Measurements from ENCODE around the gene PDGFD. TPM values are rescaled to one million over a fixed set of nuclear protein-coding genes. Genes with fewer than 3 reads are reported as not detected.

PDGFD gene
- total RNA-seq, 1 donor from 2014 or later, result not detected

DNA sequence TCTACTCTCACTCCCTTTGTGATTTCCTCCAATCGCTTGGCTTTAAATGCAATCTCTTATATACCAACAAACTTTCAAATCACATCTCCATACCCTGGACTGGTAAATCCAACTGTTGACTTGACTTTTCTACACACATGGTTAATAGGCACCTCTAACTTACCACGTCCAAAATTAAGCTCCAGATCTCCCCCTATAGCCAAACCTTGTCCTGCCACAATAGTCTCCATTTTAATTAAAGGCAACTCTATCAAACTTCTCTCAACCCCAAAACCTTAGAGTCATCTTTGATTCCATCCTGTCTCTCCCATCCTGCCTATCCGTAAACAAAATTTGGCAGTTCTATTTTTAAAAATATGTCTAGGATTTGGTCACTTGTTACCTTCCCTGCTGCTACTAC lies 269.3 kb downstream of the PDGFD start:
- H3K36me3 Mint-ChIP-seq (ENCODE audit: low read depth), result no peaks in the 10 kb centered on the region

DNA sequence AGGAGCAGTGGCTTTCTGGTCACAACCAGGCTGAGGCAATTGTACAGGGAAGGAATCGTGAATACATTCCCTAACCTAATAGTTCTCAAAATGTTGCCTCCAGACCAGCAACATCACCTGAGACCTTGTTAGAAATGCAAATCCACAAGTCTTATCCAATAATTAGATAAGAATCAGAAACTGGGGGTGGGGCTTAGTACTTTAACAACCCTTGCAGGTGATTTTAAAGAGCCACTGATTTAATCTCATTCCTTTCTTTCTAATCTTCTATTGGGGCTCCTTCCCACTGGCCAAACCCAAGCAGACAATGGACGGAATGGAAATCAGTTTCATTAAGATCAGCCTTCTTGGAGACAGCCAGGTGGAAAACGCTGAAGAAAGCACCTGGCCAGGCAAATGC lies 269.9 kb downstream of the PDGFD start:
- no peaks in the 10 kb centered on the region for H3K36me3 Mint-ChIP-seq (ENCODE audit: low read depth)
- no peak overlapping the region for H3K4me3 Mint-ChIP-seq (ENCODE audit: low read depth)
- no peak overlapping the region for H3K27ac Mint-ChIP-seq
- H3K27me3 Mint-ChIP-seq (ENCODE audit: low read depth), result no peaks in the 10 kb centered on the region
- H3K9me3 Mint-ChIP-seq, result no peaks in the 10 kb centered on the region
- H3K4me1 Mint-ChIP-seq (ENCODE audit: low read depth), result no peaks in the 10 kb centered on the region
- intact Hi-C loops (cut with micrococcal nuclease), result no loop called here
- DNase-seq (ENCODE audit: low spot score), result no peak

More for the DNA sequence above, 269.3 kb downstream of the PDGFD start:
- no peak for DNase-seq (ENCODE audit: low spot score)
- intact Hi-C loops (cut with micrococcal nuclease), result no loop called here
- H3K4me3 Mint-ChIP-seq (ENCODE audit: low read depth), result no peak overlapping the region
- H3K4me1 Mint-ChIP-seq (ENCODE audit: low read depth), result no peaks in the 10 kb centered on the region
- no peaks in the 10 kb centered on the region for H3K27me3 Mint-ChIP-seq (ENCODE audit: low read depth)
- no peak overlapping the region for H3K27ac Mint-ChIP-seq
- no peaks in the 10 kb centered on the region for H3K9me3 Mint-ChIP-seq

DNA sequence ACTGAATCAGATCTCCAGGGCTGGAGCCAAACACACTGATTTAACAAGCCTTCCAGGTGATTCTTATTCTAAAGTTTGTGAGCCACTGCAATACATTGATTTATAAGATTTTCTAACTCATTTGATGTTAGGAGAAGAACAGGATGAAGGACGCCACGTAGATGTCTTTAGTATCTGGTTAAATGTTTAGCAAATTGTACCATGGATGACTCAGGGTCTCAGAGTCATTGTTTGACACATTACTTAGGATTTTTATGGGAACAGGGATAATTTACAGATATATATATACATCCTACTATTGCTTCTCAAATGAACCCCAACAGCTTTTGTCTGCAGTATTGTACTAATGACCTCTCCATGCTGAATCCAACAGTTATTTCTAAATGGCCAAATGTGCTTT lies 270.6 kb downstream of the PDGFD start:
- H3K27me3 Mint-ChIP-seq (ENCODE audit: low read depth), result no peaks in the 10 kb centered on the region
- H3K4me3 Mint-ChIP-seq (ENCODE audit: low read depth), result no peak overlapping the region
- no peak overlapping the region for H3K27ac Mint-ChIP-seq
- DNase-seq (ENCODE audit: low spot score), result no peak
- H3K4me1 Mint-ChIP-seq (ENCODE audit: low read depth), result no peaks in the 10 kb centered on the region
- no peaks in the 10 kb centered on the region for H3K36me3 Mint-ChIP-seq (ENCODE audit: low read depth)
- intact Hi-C loops (cut with micrococcal nuclease), result no loop called here
- H3K9me3 Mint-ChIP-seq, result no peaks in the 10 kb centered on the region

DNA sequence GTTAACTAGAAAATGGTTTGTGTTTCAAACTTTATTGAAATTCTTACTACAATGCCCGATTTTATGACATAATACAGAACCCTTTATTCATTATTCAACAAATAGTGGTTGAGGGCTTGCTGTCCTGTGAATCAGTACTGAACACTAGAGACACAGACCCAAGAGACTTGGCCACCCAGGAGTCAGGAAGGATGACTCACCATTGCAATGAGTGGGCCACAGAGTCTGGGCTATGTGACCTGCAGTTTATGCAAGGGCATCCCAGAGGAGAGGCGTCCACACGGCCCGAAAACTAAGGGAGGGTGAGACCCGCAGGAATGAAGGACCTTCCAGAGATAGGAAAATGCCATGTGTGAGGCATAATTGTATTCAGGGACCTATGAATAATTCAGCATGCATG lies 271.3 kb downstream of the PDGFD start:
- H3K9me3 Mint-ChIP-seq, result no peaks in the 10 kb centered on the region
- DNase-seq (ENCODE audit: low spot score), result no peak
- no peaks in the 10 kb centered on the region for H3K27me3 Mint-ChIP-seq (ENCODE audit: low read depth)
- no peak overlapping the region for H3K4me3 Mint-ChIP-seq (ENCODE audit: low read depth)
- H3K27ac Mint-ChIP-seq, result no peak overlapping the region
- H3K4me1 Mint-ChIP-seq (ENCODE audit: low read depth), result no peaks in the 10 kb centered on the region
- intact Hi-C loops (cut with micrococcal nuclease), result no loop called here
- H3K36me3 Mint-ChIP-seq (ENCODE audit: low read depth), result no peaks in the 10 kb centered on the region

DNA sequence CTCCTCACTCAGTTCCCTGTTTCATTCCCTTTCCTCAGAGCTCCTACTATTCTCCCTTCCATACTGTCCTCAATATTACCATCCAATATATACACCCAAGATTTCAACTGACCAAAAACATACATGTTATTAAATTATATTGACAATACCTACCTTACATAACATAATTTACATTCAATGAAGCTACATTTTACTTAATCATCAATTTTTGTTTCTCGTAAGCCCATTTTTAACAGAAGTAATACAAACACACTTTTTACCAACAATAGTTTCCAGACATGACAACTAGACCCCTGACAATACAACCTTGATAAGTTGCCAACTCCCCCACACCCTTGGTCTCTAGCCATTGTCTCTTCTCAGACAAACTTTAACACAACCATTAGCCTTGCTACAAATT lies 273.3 kb downstream of the PDGFD start:
- Mint-ChIP-seq H3K9me3 (no peaks in the 10 kb centered on the region), H3K4me1 (ENCODE audit: low read depth) (no peaks in the 10 kb centered on the region), H3K27me3 (ENCODE audit: low read depth) (no peaks in the 10 kb centered on the region), H3K36me3 (ENCODE audit: low read depth) (no peaks in the 10 kb centered on the region), H3K27ac (no peak overlapping the region), H3K4me3 (ENCODE audit: low read depth) (no peak overlapping the region)
- intact Hi-C loops (cut with micrococcal nuclease), result no loop called here
- DNase-seq (ENCODE audit: low spot score), result no peak

DNA sequence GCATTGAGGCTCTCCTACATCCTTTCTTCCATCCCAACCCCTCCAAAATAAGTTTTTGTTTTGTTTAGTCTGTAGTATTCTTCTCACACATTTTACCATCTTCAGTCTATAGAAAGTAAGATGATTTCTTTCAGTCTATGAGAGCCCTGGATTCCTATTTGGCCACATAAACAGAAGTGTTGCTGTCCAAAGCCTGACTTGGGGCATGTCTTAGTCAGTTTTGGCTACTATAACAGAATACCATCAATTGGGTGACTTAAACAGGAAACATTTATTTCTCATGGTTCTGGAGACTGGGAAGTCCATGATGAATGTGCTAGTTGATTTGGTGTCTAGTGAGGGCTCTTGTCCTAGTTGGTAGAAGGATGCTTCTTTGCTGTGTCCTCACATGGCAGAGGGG lies 274.3 kb downstream of the PDGFD start:
- no peaks in the 10 kb centered on the region for H3K4me1 Mint-ChIP-seq (ENCODE audit: low read depth)

DNA sequence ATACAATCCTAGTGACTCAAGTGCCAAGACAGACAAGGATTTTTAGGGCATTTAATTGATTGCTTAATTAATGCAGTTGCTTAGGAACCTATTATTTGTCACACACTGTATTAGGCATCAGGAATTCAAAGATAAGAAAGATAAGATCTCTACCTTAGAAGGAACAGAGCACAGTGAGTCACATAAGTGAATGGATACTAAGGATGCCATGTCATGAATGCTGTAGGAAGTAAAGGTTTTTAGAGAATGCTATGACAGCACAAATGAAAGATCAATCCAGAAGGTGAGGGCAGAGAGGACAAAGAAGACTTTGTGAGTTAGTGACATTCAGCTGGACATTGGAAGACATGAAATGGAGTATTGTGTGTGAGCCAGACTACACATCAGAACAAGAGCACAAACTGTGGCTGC lies 275.4 kb downstream of the PDGFD start:
- no peak overlapping the region for H3K27ac Mint-ChIP-seq
- no peaks in the 10 kb centered on the region for H3K4me1 Mint-ChIP-seq (ENCODE audit: low read depth)
- no peaks in the 10 kb centered on the region for H3K9me3 Mint-ChIP-seq
- no peaks in the 10 kb centered on the region for H3K36me3 Mint-ChIP-seq (ENCODE audit: low read depth)
- no peaks in the 10 kb centered on the region for H3K27me3 Mint-ChIP-seq (ENCODE audit: low read depth)
- intact Hi-C loops (cut with micrococcal nuclease), result no loop called here
- DNase-seq (ENCODE audit: low spot score), result no peak
- H3K4me3 Mint-ChIP-seq (ENCODE audit: low read depth), result no peak overlapping the region

More for the DNA sequence above, 274.3 kb downstream of the PDGFD start:
- no peak overlapping the region for H3K27ac Mint-ChIP-seq
- no peaks in the 10 kb centered on the region for H3K36me3 Mint-ChIP-seq (ENCODE audit: low read depth)
- intact Hi-C loops (cut with micrococcal nuclease), result no loop called here
- no peak for DNase-seq (ENCODE audit: low spot score)
- no peak overlapping the region for H3K4me3 Mint-ChIP-seq (ENCODE audit: low read depth)
- no peaks in the 10 kb centered on the region for H3K27me3 Mint-ChIP-seq (ENCODE audit: low read depth)
- no peaks in the 10 kb centered on the region for H3K9me3 Mint-ChIP-seq

DNA sequence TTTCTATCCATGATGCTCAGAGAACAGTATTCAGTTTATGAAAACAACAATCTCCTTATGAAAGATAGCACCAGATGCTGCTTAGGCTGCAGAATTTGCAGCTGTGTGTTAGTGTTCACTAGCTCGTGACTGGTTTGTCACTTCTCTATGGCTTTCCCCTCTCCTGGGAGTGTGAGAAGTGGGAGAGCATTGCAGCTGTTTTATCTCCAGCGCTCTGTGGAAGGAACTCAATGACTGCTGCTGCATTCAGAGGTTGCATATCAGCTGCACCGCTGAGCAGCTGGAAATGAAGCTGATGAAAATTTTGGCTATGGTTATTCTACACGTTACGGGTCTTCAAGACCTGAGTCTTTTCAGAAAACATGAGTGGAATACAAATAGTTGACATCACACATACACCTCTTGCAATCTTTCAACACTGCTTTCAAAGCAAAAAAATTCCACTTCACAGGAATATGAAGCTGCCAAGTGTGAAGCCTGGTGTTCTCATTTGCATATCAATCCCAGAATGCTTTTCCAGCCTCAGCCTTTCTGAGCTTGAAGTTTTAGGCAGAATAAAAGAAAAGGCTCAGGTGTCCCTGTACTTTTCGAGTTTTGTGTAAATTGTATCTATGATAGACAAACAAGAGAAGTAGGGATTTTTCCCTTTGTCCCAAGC lies 276.8 kb downstream of the PDGFD start:
- DNase-seq (ENCODE audit: low spot score), result no peak
- H3K4me1 Mint-ChIP-seq (ENCODE audit: low read depth), result no peaks in the 10 kb centered on the region

DNA sequence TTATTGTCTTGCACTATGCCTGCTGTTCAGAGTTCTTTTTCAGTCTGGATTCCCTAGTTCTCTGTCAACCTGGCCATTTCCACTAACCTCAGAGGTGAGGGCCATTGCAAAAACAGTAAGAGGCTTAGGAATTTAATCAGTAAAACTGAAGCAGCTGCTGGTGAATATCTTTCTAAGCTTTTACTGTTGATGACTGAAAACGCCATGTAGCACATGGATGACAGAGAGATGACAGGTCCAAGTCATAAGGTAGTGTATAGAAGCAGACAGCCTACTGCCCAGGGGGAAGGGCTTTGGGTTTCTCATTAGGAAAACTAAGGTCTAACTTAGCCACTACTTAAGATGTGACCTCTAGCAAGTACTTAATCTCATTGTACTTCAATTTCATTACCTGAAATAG lies 280.1 kb downstream of the PDGFD start:
- no peaks in the 10 kb centered on the region for H3K9me3 Mint-ChIP-seq
- no peak overlapping the region for H3K4me3 Mint-ChIP-seq (ENCODE audit: low read depth)
- intact Hi-C loops (cut with micrococcal nuclease), result no loop called here
- no peaks in the 10 kb centered on the region for H3K4me1 Mint-ChIP-seq (ENCODE audit: low read depth)
- no peak for DNase-seq (ENCODE audit: low spot score)
- no peak overlapping the region for H3K27ac Mint-ChIP-seq
- no peaks in the 10 kb centered on the region for H3K36me3 Mint-ChIP-seq (ENCODE audit: low read depth)
- no peaks in the 10 kb centered on the region for H3K27me3 Mint-ChIP-seq (ENCODE audit: low read depth)

More for the DNA sequence above, 276.8 kb downstream of the PDGFD start:
- Mint-ChIP-seq H3K4me3 (ENCODE audit: low read depth) (no peak overlapping the region), H3K27me3 (ENCODE audit: low read depth) (no peaks in the 10 kb centered on the region), H3K27ac (no peak overlapping the region), H3K9me3 (no peaks in the 10 kb centered on the region), H3K36me3 (ENCODE audit: low read depth) (no peaks in the 10 kb centered on the region)
- intact Hi-C loops (cut with micrococcal nuclease), result no loop called here

DNA sequence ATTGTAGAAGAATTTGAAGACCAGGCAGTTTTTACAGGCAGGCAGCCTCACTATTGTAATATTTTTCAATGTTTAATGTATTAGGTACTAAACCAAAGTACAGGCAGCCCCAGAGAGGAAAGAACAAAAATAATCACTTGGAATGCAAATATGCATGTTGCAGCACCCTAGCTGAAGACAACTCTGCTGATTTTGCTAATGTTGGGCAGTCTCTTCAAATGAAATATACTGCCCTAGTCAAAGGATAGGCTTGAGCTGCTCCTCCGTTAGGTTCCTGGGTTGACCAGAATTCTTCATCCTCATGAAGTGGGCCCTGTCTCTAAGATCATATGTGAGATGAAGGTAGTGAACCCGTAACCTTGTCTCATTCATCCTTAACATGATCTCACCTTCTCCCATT lies 280.7 kb downstream of the PDGFD start:
- no peaks in the 10 kb centered on the region for H3K4me1 Mint-ChIP-seq (ENCODE audit: low read depth)
- H3K9me3 Mint-ChIP-seq, result no peaks in the 10 kb centered on the region
- H3K36me3 Mint-ChIP-seq (ENCODE audit: low read depth), result no peaks in the 10 kb centered on the region
- DNase-seq (ENCODE audit: low spot score), result no peak
- H3K27ac Mint-ChIP-seq, result no peak overlapping the region
- intact Hi-C loops (cut with micrococcal nuclease), result no loop called here
- H3K27me3 Mint-ChIP-seq (ENCODE audit: low read depth), result no peaks in the 10 kb centered on the region
- no peak overlapping the region for H3K4me3 Mint-ChIP-seq (ENCODE audit: low read depth)

DNA sequence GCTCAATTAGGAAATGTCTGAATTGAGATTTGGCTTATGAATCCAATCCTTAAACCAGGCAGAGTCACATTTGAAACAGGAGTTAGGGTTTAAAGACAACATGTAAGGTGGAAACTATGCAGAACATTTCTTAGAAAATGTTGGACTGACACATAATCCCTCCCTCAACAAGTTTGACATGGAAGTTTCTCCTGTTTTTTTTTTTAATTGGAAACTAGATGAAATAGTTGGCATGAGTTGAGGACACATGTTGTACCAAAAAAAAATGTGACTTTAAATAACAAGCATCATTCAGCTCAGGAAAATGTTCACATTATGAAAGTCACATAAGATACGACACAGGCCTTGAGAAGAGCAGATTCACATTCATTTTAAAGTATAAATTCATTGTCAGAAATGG lies 282.4 kb downstream of the PDGFD start:
- intact Hi-C loops (cut with micrococcal nuclease), result no loop called here
- Mint-ChIP-seq H3K27me3 (ENCODE audit: low read depth) (no peaks in the 10 kb centered on the region), H3K36me3 (ENCODE audit: low read depth) (no peaks in the 10 kb centered on the region), H3K4me3 (ENCODE audit: low read depth) (no peak overlapping the region), H3K4me1 (ENCODE audit: low read depth) (no peaks in the 10 kb centered on the region), H3K9me3 (no peaks in the 10 kb centered on the region), H3K27ac (no peak overlapping the region)
- no peak for DNase-seq (ENCODE audit: low spot score)

DNA sequence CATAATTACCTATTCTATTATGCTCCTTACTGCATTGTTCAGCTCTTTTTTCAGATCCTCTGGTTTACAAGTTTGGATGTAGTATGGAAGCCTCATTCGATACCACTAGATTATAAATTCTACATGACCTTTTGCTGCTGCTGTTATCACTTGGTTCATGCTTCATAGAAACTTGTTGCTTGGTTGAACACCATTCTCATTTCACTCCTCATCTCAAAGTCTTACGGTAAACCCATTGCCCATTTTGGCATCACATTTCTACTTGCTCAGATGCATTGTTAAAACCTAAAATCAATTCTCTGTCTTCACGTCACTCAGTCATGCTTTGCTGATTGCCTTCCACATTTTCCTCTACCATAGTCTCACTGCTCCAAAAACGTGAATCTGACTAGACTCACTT lies 283.0 kb downstream of the PDGFD start:
- DNase-seq (ENCODE audit: low spot score), result no peak
- Mint-ChIP-seq H3K4me3 (ENCODE audit: low read depth) (no peak overlapping the region), H3K27me3 (ENCODE audit: low read depth) (no peaks in the 10 kb centered on the region), H3K9me3 (no peaks in the 10 kb centered on the region), H3K4me1 (ENCODE audit: low read depth) (no peaks in the 10 kb centered on the region), H3K36me3 (ENCODE audit: low read depth) (no peaks in the 10 kb centered on the region), H3K27ac (no peak overlapping the region)
- intact Hi-C loops (cut with micrococcal nuclease), result no loop called here

DNA sequence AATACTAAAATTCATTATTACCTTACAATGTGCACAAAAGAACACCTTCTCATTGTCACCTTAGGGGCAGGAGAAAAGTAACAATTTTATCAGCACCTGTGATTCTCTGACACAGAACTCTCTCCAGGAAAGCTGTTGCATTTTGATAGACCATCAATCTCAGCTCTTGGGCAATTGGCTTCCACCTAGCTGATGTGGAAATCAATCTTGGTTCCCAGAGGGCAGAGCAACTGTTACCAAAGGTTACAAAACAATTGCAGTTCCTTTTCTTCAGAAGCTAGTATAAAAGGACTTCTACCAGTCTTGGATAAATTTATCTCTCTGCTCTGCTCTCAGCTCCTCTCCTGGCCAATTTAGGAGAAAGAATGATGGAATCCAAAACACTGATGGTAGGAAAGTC lies 285.3 kb downstream of the PDGFD start:
- no peak for DNase-seq (ENCODE audit: low spot score)
- H3K4me1 Mint-ChIP-seq (ENCODE audit: low read depth), result no peaks in the 10 kb centered on the region
- intact Hi-C loops (cut with micrococcal nuclease), result no loop called here

DNA sequence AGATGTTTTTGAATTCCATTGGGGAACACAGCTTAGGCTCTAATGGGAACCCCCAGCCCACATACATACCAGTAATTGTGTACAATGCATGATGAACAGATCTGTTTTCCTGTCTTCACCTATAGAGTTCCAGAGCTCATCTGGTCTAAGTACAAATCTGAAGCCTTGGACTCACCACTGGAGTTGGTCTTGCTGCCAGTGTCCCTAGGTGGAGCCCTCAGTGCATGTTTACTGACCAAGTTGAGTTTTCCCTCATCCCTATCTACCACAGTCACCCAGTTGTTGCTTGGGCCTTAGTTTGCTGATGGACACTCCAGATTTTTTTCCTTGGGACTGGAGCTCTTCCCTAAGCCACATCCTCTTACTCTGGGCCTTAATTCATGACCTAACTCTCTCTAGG lies 286.7 kb downstream of the PDGFD start:
- Mint-ChIP-seq H3K27me3 (ENCODE audit: low read depth) (no peaks in the 10 kb centered on the region), H3K36me3 (ENCODE audit: low read depth) (no peaks in the 10 kb centered on the region), H3K9me3 (no peaks in the 10 kb centered on the region), H3K4me1 (ENCODE audit: low read depth) (no peaks in the 10 kb centered on the region), H3K4me3 (ENCODE audit: low read depth) (no peak overlapping the region), H3K27ac (no peak overlapping the region)
- no peak for DNase-seq (ENCODE audit: low spot score)
- intact Hi-C loops (cut with micrococcal nuclease), result no loop called here

More for the DNA sequence above, 285.3 kb downstream of the PDGFD start:
- Mint-ChIP-seq H3K36me3 (ENCODE audit: low read depth) (no peaks in the 10 kb centered on the region), H3K27me3 (ENCODE audit: low read depth) (no peaks in the 10 kb centered on the region), H3K4me3 (ENCODE audit: low read depth) (no peak overlapping the region), H3K27ac (no peak overlapping the region), H3K9me3 (no peaks in the 10 kb centered on the region)
